Mesothelial cell of epicardium (in vitro differentiated cells): ENCODE results near the gene UBN1. TPM values are rescaled to one million over a fixed set of nuclear protein-coding genes. Genes with fewer than 3 reads are reported as not detected.
A peak's percentile ranks its signal among the peaks of the same experiment; 100 is the strongest.

Experiments
- DNase-seq, 2 experiments: peaks; one replicate each; pipeline ENCODE4 v3.0.0; 2021; ENCODE audit warnings: low spot score in 2 of 2; ENCODE audit not compliant: unreplicated experiment in 2 of 2
- H3K27ac Mint-ChIP-seq: 2 replicates; pipeline ENCODE4 v1.8.0; 2021; ENCODE audit warnings: mixed read lengths
- H3K27me3 Mint-ChIP-seq: 2 replicates; pipeline ENCODE4 v1.8.0; 2021; ENCODE audit warnings: low read depth, mixed read lengths
- H3K36me3 Mint-ChIP-seq: 2 replicates; pipeline ENCODE4 v1.8.0; 2021; ENCODE audit warnings: mixed read lengths
- H3K4me1 Mint-ChIP-seq: 2 replicates; pipeline ENCODE4 v1.8.0; 2021; ENCODE audit warnings: mixed read lengths
- H3K4me3 Mint-ChIP-seq: 2 replicates; pipeline ENCODE4 v1.8.0; 2021; ENCODE audit warnings: mild to moderate bottlenecking, moderate library complexity, mixed read lengths
- H3K9me3 Mint-ChIP-seq: 2 replicates; pipeline ENCODE4 v1.8.0; 2021; ENCODE audit warnings: mixed read lengths
- CTCF ChIP-seq: fragments of 200-600 bp; sonication (generic); IDR thresholded peaks from one replicate; pipeline ENCODE4 v1.5.0; 2021; ENCODE audit warnings: antibody characterized with exemption; ENCODE audit not compliant: unreplicated experiment
- total RNA-seq: library from RNA; stranded (reverse); gene quantifications from 3 replicates; pipeline ENCODE4 v1.2.1, GENCODE V29; 2021

Gene UBN1
- total RNA-seq, 1 donor from 2014 or later = 40.5 TPM

- Mint-ChIP-seq H3K27me3 (no peaks in the 10 kb centered on the region), H3K36me3 (no peaks in the 10 kb centered on the region), H3K4me3 (no peak overlapping the region), H3K4me1 (peaks cover 3% of the 10 kb centered on the region), H3K27ac (peak overlapping the region; percentile 11), H3K9me3 (no peaks in the 10 kb centered on the region)
- no peak for DNase-seq
- no peak for TF ChIP-seq CTCF
Measured at GRCh38 chr16:4911970-4912386, 64.7 kb downstream of the UBN1 start.

GRCh38 chr16:4913130-4913773 is 66.0 kb downstream of the UBN1 start:
- Mint-ChIP-seq H3K36me3 (no peaks in the 10 kb centered on the region), H3K27ac (peak overlapping the region; percentile 26), H3K4me1 (peaks cover 10% of the 10 kb centered on the region), H3K27me3 (no peaks in the 10 kb centered on the region), H3K4me3 (no peak overlapping the region), H3K9me3 (no peaks in the 10 kb centered on the region)
- DNase-seq = no peak
- TF ChIP-seq CTCF = no peak

- H3K9me3 Mint-ChIP-seq = no peaks in the 10 kb centered on the region
- no peak overlapping the region for H3K27ac Mint-ChIP-seq
- no peak for TF ChIP-seq CTCF
- H3K4me1 Mint-ChIP-seq = peaks cover 17% of the 10 kb centered on the region
- H3K27me3 Mint-ChIP-seq = no peaks in the 10 kb centered on the region
- no peak for DNase-seq
- no peak overlapping the region for H3K4me3 Mint-ChIP-seq
- H3K36me3 Mint-ChIP-seq = no peaks in the 10 kb centered on the region
Measured at GRCh38 chr16:4913774-4914525, 66.7 kb downstream of the UBN1 start.

GRCh38 chr16:4914528-4915225 is 67.4 kb downstream of the UBN1 start:
- no peaks in the 10 kb centered on the region for H3K27me3 Mint-ChIP-seq
- peaks cover 19% of the 10 kb centered on the region for H3K4me1 Mint-ChIP-seq
- TF ChIP-seq CTCF = no peak
- no peak overlapping the region for H3K27ac Mint-ChIP-seq
- DNase-seq = no peak
- no peaks in the 10 kb centered on the region for H3K36me3 Mint-ChIP-seq
- H3K4me3 Mint-ChIP-seq = no peak overlapping the region
- H3K9me3 Mint-ChIP-seq = no peaks in the 10 kb centered on the region

GRCh38 chr16:4915226-4915761 is 68.0 kb downstream of the UBN1 start:
- Mint-ChIP-seq H3K27ac (peak overlapping the region; percentile 53), H3K9me3 (no peaks in the 10 kb centered on the region), H3K4me3 (no peak overlapping the region), H3K27me3 (no peaks in the 10 kb centered on the region), H3K4me1 (peaks cover 19% of the 10 kb centered on the region), H3K36me3 (no peaks in the 10 kb centered on the region)
- DNase-seq = no peak
- no peak for TF ChIP-seq CTCF
